Measurements from ENCODE around the gene WDR7. TPM values are rescaled to one million over a fixed set of nuclear protein-coding genes. Genes with fewer than 3 reads are reported as not detected.

WDR7 gene
- total and polyA plus RNA-seq, 2 of the 4 experiments (the other 2 are of a cell fraction) = 3.7 to 23.3 TPM

GRCh38 chr18:56910967-56911366 is 259.8 kb downstream of the WDR7 start:
- Histone ChIP-seq H2AK5ac (ENCODE audit: low read depth, low read length) (no peak overlapping the region), H3K9me3 (ENCODE audit: control insufficient read depth, insufficient read depth, low read length) (no peaks in the 10 kb centered on the region), H2BK20ac (ENCODE audit: low read depth, low read length) (no peak overlapping the region), H4K5ac (ENCODE audit: low read depth, low read length) (no peak overlapping the region), H4K8ac (ENCODE audit: low read depth in 2 of 2, low read length in 2 of 2) (no peak overlapping the region), H3K14ac (replicated peaks; ENCODE audit: low read depth, low read length) (no peak overlapping the region), H2AFZ (replicated peaks; ENCODE audit: low read length, poor library complexity) (no peak overlapping the region), H3K56ac (ENCODE audit: extremely low read depth, insufficient read depth, low read length) (no peak overlapping the region), H3K18ac (ENCODE audit: low read depth, low read length) (no peak overlapping the region), H4K20me1 (ENCODE audit: insufficient read depth, low read length) (no peaks in the 10 kb centered on the region), H4K91ac (ENCODE audit: insufficient read depth, low read depth, low read length) (no peak overlapping the region), H3K4me1 (ENCODE audit: control insufficient read depth, insufficient read depth, low read length) (no peaks in the 10 kb centered on the region), H3K79me1 (ENCODE audit: low read depth in 1 of 2, low read length in 2 of 2) (no peaks in the 10 kb centered on the region; a peak in 1 of 4 replicates), H3K9me1 (ENCODE audit: insufficient read depth, low read length) (no peaks in the 10 kb centered on the region), H3K4me2 (ENCODE audit: low read depth, low read length) (no peak overlapping the region), H3K23ac (ENCODE audit: low read depth, low read length) (no peak overlapping the region), H3K27ac (ENCODE audit: insufficient read depth, low read length) (no peak overlapping the region), H2BK5ac (ENCODE audit: low read depth, low read length, poor library complexity, severe bottlenecking) (no peak overlapping the region), H3K4me3 (ENCODE audit: insufficient read depth, low read depth, low read length) (no peak overlapping the region), H3K4ac (ENCODE audit: low read depth, low read length) (no peak overlapping the region), H3K36me3 (ENCODE audit: control insufficient read depth, insufficient read depth, low read length) (no peaks in the 10 kb centered on the region), H2BK15ac (ENCODE audit: low read depth, low read length) (no peak overlapping the region), H2AK9ac (replicated peaks; ENCODE audit: low read depth, low read length, poor library complexity) (no peak overlapping the region), H3K9ac (ENCODE audit: low read depth, low read length) (no peak overlapping the region), H2BK120ac (ENCODE audit: low read depth, low read length) (no peak overlapping the region), H3K27me3 (ENCODE audit: control insufficient read depth, insufficient read depth, low read length) (no peaks in the 10 kb centered on the region)
- dilution Hi-C loops (cut with HindIII; ENCODE audit: low sequenced_read_pairs, unreplicated experiment) = no loop called here
- ChIA-PET POLR2A (ENCODE audit: unreplicated experiment) (no interaction called here), CTCF (no interaction called here)
- intact Hi-C loops (cut with micrococcal nuclease) = no loop called here
- ATAC-seq (ENCODE audit: low read depth) (no peak), DNase-seq (no peak)
- no TSS peak for BruUV-seq (replicated peaks)
- TF ChIP-seq FOS (IDR thresholded peaks at IDR 0.05; ENCODE audit: low read depth, low read length) (no peak), MAFK (IDR thresholded peaks at IDR 0.05; ENCODE audit: low read depth, low read length) (no peak), NFE2L2 (IDR thresholded peaks at IDR 0.05; ENCODE audit: low read depth, low read length) (no peak), MAZ (IDR thresholded peaks at IDR 0.05; ENCODE audit: borderline replicate concordance, low read depth, low read length) (no peak), CHD1 (IDR thresholded peaks at IDR 0.05; ENCODE audit: low read depth, low read length) (no peak), BHLHE40 (IDR thresholded peaks at IDR 0.05; ENCODE audit: low read depth, low read length) (no peak), MXI1 (IDR thresholded peaks at IDR 0.05; ENCODE audit: borderline replicate concordance, low read depth, low read length) (no peak), POLR2A (IDR thresholded peaks at IDR 0.05; ENCODE audit: low read depth, low read length) (no peak), CTCF (conservative IDR thresholded peaks at IDR 0.05; ENCODE audit: low read depth, low read length) (no peak), RFX5 (IDR thresholded peaks at IDR 0.05; ENCODE audit: low read depth, low read length) (no peak), SMC3 (IDR thresholded peaks at IDR 0.05; ENCODE audit: low read depth, low read length) (no peak), CEBPB (IDR thresholded peaks at IDR 0.05; ENCODE audit: low read depth, low read length) (no peak), RCOR1 (IDR thresholded peaks at IDR 0.05; ENCODE audit: insufficient replicate concordance, low read length) (no peak)
- TF ChIP-seq, protein P1, sequence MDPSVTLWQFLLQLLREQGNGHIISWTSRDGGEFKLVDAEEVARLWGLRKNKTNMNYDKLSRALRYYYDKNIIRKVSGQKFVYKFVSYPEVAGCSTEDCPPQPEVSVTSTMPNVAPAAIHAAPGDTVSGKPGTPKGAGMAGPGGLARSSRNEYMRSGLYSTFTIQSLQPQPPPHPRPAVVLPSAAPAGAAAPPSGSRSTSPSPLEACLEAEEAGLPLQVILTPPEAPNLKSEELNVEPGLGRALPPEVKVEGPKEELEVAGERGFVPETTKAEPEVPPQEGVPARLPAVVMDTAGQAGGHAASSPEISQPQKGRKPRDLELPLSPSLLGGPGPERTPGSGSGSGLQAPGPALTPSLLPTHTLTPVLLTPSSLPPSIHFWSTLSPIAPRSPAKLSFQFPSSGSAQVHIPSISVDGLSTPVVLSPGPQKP (IDR thresholded peaks at IDR 0.05; ENCODE audit: borderline replicate concordance, low read depth, low read length) = no peak
- TF ChIP-seq, protein P2, sequence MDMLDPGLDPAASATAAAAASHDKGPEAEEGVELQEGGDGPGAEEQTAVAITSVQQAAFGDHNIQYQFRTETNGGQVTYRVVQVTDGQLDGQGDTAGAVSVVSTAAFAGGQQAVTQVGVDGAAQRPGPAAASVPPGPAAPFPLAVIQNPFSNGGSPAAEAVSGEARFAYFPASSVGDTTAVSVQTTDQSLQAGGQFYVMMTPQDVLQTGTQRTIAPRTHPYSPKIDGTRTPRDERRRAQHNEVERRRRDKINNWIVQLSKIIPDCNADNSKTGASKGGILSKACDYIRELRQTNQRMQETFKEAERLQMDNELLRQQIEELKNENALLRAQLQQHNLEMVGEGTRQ (IDR thresholded peaks at IDR 0.05; ENCODE audit: low read depth, low read length) = no peak
- in situ Hi-C loops (cut with MboI; ENCODE audit: low sequenced_read_pairs) = no loop called here
- no CpG with 5 or more reads among the region's 4 CpGs for WGBS, 2 experiments (ENCODE audit: extremely low coverage in 2 of 2, insufficient read length in 1 of 2)
